SK-N-SH (cell line): ENCODE measurements around the gene SLIT1. TPM values are rescaled to one million over a fixed set of nuclear protein-coding genes. Genes with fewer than 3 reads are reported as not detected.
A peak's percentile ranks its signal among the peaks of the same experiment; 100 is the strongest.

Experiments
- CTCF ChIA-PET: fragments of 300-600, 350-600 bp; formaldehyde crosslinking; extraction: SDS; loops from one replicate; lab custom pipeline; 2021; lab: Yijun Ruan, JAX
- POLR2A ChIA-PET: fragments of 350-600 bp; sonication (Branson Sonifier 250); formaldehyde crosslinking; extraction: SDS; loops from one replicate; lab custom pipeline; 2020; ENCODE audit warnings: antibody characterized with exemption, inconsistent platforms; lab: Yijun Ruan, JAX
- DNase-seq: peaks from one replicate; pipeline ENCODE4 v3.0.0; 2012
- H2AFZ ChIP-seq: fragments of 200-600 bp; sonication (generic); 2 replicates; pipeline ENCODE4 v1.8.1; 2016; ENCODE audit warnings: antibody characterized with exemption, mild to moderate bottlenecking, low read depth
- H3F3A ChIP-seq: fragments of 200-600 bp; sonication (generic); replicated peaks from 2 replicates; pipeline ENCODE3; 2016; ENCODE audit warnings: antibody characterized with exemption, mild to moderate bottlenecking; ENCODE audit not compliant: insufficient read depth
- H3K27ac ChIP-seq, 2 experiments: fragments of 200-500 bp in 1 of 2; fragments of 200-600 bp in 1 of 2; sonication (Bioruptor generic) in 1 of 2; sonication (generic), shearing (Covaris generic) in 1 of 2; 2 replicates each; pipeline versions ENCODE4 v1.5.1 to v1.6.1; 2014 to 2016; ENCODE audit warnings: low read depth in 2 of 2, inconsistent platforms in 1 of 2, low read length in 1 of 2, mild to moderate bottlenecking in 1 of 2, mixed read lengths in 1 of 2
- H3K27me3 ChIP-seq: fragments of 200-600 bp; sonication (generic), shearing (Covaris generic); 2 replicates; pipeline ENCODE4 v1.6.1; 2016; ENCODE audit warnings: mixed run types; ENCODE audit not compliant: insufficient read depth
- H3K36me3 ChIP-seq, 2 experiments: fragments of 200-500 bp in 1 of 2; fragments of 200-600 bp in 1 of 2; sonication (Bioruptor generic) in 1 of 2; sonication (generic) in 1 of 2; replicated peaks in 1 of 2; 2 replicates each; pipeline versions ENCODE3 to v1.5.1; 2014 to 2016; ENCODE audit warnings: low read length in 1 of 2, mild to moderate bottlenecking in 1 of 2; ENCODE audit not compliant: insufficient read depth in 2 of 2, control insufficient read depth in 1 of 2
- H3K4me1 ChIP-seq, 2 experiments: fragments of 200-500 bp in 1 of 2; fragments of 200-600 bp in 1 of 2; sonication (Bioruptor generic) in 1 of 2; sonication (generic), shearing (Covaris generic) in 1 of 2; 2 replicates each; pipeline versions ENCODE4 v1.5.1 to v1.6.1; 2014 to 2016; ENCODE audit warnings: low read depth in 1 of 2, low read length in 1 of 2, mixed run types in 1 of 2; ENCODE audit not compliant: insufficient read depth in 2 of 2, control insufficient read depth in 1 of 2
- H3K4me2 ChIP-seq: fragments of 200-600 bp; sonication (generic), shearing (Covaris generic); 2 replicates; pipeline ENCODE4 v1.6.1; 2017; ENCODE audit warnings: mixed run types
- H3K4me3 ChIP-seq, 2 experiments: fragments of 200-500 bp in 1 of 2; fragments of 200-600 bp in 1 of 2; sonication (Bioruptor generic) in 1 of 2; sonication (generic), shearing (Covaris generic) in 1 of 2; 2 replicates each; pipeline versions ENCODE4 v1.5.1 to v1.8.1; 2014 to 2016; ENCODE audit warnings: low read depth in 2 of 2, inconsistent platforms in 1 of 2, low read length in 1 of 2, mild to moderate bottlenecking in 1 of 2, mixed read lengths in 1 of 2, moderate library complexity in 1 of 2
- H3K79me2 ChIP-seq: fragments of 200-600 bp; sonication (generic); 2 replicates; pipeline ENCODE4 v1.8.1; 2017; ENCODE audit warnings: mild to moderate bottlenecking; ENCODE audit not compliant: insufficient read depth
- H3K9ac ChIP-seq: fragments of 200-600 bp; sonication (generic); 2 replicates; pipeline ENCODE4 v1.6.1; 2017; ENCODE audit warnings: mixed run types
- H3K9me2 ChIP-seq: fragments of 200-600 bp; sonication (generic); 2 replicates; pipeline ENCODE4 v1.6.1; 2017; ENCODE audit warnings: mixed run types
- H3K9me3 ChIP-seq: fragments of 200-600 bp; sonication (generic); 2 replicates; pipeline ENCODE4 v1.6.1; 2017; ENCODE audit warnings: mixed run types, mild to moderate bottlenecking, moderate library complexity
- H4K20me1 ChIP-seq: fragments of 200-600 bp; sonication (generic); 2 replicates; pipeline ENCODE4 v1.6.1; 2017; ENCODE audit warnings: mild to moderate bottlenecking, mixed run types; ENCODE audit not compliant: insufficient read depth
- CHD2 ChIP-seq: fragments of 150-350 bp; IDR thresholded peaks from 2 replicates; pipeline ENCODE4 v1.6.1; 2018; ENCODE audit warnings: low read length; ENCODE audit not compliant: partially characterized antibody
- EP300 ChIP-seq, 2 experiments: IDR thresholded peaks; 2 replicates each; pipeline versions ENCODE4 v1.4.0 to v1.6.1; 2012; ENCODE audit warnings: borderline replicate concordance in 1 of 2, low read depth in 1 of 2, low read length in 1 of 2
- EZH2phosphoT487 ChIP-seq: fragments of 200-600 bp; sonication (generic); IDR thresholded peaks from 2 replicates; pipeline ENCODE4 v1.6.1; 2017; ENCODE audit warnings: low read depth, mixed run types, mild to moderate bottlenecking, antibody characterized with exemption, moderate library complexity, borderline replicate concordance
- FOSL2 ChIP-seq: IDR thresholded peaks from 2 replicates; pipeline ENCODE4 v1.4.0; 2012; ENCODE audit warnings: low read depth, mild to moderate bottlenecking, moderate library complexity, borderline replicate concordance
- FOXM1 ChIP-seq: IDR thresholded peaks from 2 replicates; pipeline ENCODE4 v1.4.0; 2012; ENCODE audit warnings: low read depth, mild to moderate bottlenecking
- GATA2 ChIP-seq: sonication (generic); formaldehyde crosslinking; IDR thresholded peaks from 2 replicates; pipeline ENCODE4 v1.5.0; 2020; ENCODE audit warnings: mild to moderate bottlenecking, missing genetic modification reagents
- MEF2A ChIP-seq: IDR thresholded peaks from 2 replicates; pipeline ENCODE4 v1.4.0; 2012; ENCODE audit warnings: low read depth, borderline replicate concordance
- NFIC ChIP-seq: IDR thresholded peaks from 2 replicates; pipeline ENCODE4 v1.4.0; 2012; ENCODE audit warnings: borderline replicate concordance
- NRF1 ChIP-seq: IDR thresholded peaks from 2 replicates; pipeline ENCODE4 v1.6.1; 2012; ENCODE audit warnings: low read depth, mild to moderate bottlenecking, low read length
- RAD21 ChIP-seq: IDR thresholded peaks from 2 replicates; pipeline ENCODE4 v1.6.1; 2012; ENCODE audit warnings: mild to moderate bottlenecking, low read length
- TAF1 ChIP-seq: IDR thresholded peaks from 2 replicates; pipeline ENCODE4 v1.6.1; 2012; ENCODE audit warnings: low read depth, mild to moderate bottlenecking, low read length, moderate library complexity, borderline replicate concordance
- TCF12 ChIP-seq: IDR thresholded peaks from 2 replicates; pipeline ENCODE4 v1.4.0; 2012
- WGBS: methylation state at CpG from one replicate; pipeline ENCODE4 v1.1.6; 2017; ENCODE audit warnings: low lambda C conversion rate; 5-methylcytosine and 5-hydroxymethylcytosine counted together
- polyA plus RNA-seq, 3 experiments: library from polyadenylated mRNA; depleted of rRNA; stranded (reverse); fragments of >200 nt; gene quantifications; 2 replicates each; pipeline ENCODE4 v1.2.3, GENCODE V29; 2012
- TF ChIP-seq, protein P1 (sequence below): fragments of 150-350 bp; IDR thresholded peaks from 2 replicates; pipeline ENCODE4 v1.6.1; 2017; ENCODE audit warnings: antibody characterized with exemption, low read length, low read depth, borderline replicate concordance
- TF ChIP-seq, protein P2 (sequence below): IDR thresholded peaks from 2 replicates; pipeline ENCODE4 v1.6.1; 2012; ENCODE audit warnings: mild to moderate bottlenecking, low read depth, low read length, moderate library complexity

Gene SLIT1
- polyA plus RNA-seq, 1 of the 3 experiments (the other 2 are of a cell fraction): 0.05 TPM

DNA sequence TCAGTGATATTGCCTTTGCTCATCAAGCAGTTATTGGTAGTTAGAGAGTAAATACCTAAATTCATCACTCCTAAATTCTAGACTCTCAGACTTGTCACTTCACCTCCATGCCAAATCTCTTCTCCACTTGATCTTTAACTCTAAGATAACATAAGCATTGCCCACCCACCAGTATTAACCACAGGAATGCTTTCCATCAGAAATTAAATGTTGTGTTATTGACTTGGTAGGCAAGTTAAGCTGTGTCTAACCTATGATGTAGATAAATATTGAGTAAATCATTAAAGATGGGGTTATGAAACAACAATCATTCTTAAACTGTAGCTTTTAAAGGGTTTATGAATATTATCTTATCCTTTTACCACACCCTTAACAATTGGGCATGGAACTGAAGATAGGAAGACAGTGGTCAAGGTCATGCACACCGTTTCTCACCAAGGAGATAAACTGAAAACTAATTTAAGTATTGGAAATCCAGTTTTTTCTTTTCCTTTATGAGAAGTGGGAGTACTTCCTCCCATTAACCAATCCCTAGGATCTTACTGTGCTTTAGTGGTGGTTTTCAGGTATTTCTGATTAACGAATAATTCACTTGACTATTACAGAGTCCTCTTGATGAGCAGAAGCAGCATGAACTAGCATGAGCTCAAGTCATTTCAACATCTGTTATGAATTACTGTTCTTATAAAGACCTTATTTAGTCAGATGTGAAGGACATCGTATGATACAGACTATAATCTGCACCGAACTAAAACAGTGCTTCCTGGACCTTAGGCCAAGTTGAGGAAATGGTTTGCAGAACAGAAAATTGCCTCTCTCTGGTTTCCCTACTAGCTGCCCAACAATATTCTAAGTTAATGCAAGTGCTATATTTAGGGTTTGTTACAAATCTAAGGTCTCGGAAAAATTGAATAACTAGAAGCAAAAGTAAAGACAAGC lies 211.7 kb downstream of the SLIT1 start:
- Histone ChIP-seq H3K79me2 (no peaks in the 10 kb centered on the region), H3K4me2 (no peak overlapping the region), H3K9ac (no peak overlapping the region), H3K27me3 (no peaks in the 10 kb centered on the region), H3K9me3 (no peaks in the 10 kb centered on the region), H4K20me1 (no peaks in the 10 kb centered on the region), H3K4me3 (no peak overlapping the region), H3K27ac (no peak overlapping the region), H2AFZ (no peak overlapping the region), H3F3A (no peaks in the 10 kb centered on the region), H3K36me3 (no peaks in the 10 kb centered on the region), H3K9me2 (no peaks in the 10 kb centered on the region), H3K4me1 (no peaks in the 10 kb centered on the region; a peak in 3 of 4 replicates)
- DNase-seq: peak; percentile 39
- no peak for TF ChIP-seq MEF2A
- peak in 1 of 2 experiments; percentile 24; a peak in 1 of 4 replicates for TF ChIP-seq EP300 (IDR thresholded peaks at IDR 0.05; ENCODE audit: borderline replicate concordance in 1 of 2, low read depth in 1 of 2, low read length in 1 of 2)
- TF ChIP-seq TCF12: peak; percentile 58; the same call in 1 of the 2 replicates
- POLR2A ChIA-PET: interaction anchor here (0.6 kb wide), 1 partner anchor 1304 kb away, joined by 5 read pairs; no protein-coding TSS in a partner anchor
- WGBS: 56% methylated on average over 5 of the region's 5 CpGs
- CTCF ChIA-PET: interaction anchor here (0.9 to 2.1 kb wide), 6 partner anchors 9 to 63 kb away, joined by 3 to 5 read pairs (median 3); no protein-coding TSS in a partner anchor

DNA sequence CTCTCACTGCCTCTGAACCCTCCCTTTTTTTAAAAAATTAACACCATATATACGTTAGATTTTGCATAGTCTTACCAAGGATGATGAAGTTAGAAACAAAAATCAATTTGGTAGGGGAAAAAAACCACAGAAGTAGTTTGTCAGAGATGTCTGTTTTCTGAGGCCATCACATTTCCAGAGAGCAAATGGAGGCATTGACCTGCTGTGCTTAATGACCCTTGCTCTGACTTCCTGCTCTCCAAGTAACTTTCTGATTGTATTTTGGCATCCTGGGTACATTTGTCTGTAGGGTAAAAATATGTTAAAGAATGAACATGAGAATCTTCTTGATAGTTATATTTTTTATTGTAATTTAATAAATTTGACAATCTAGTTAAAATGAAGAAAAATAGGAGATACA lies 213.5 kb downstream of the SLIT1 start:
- H3K79me2 ChIP-seq: no peaks in the 10 kb centered on the region
- H3K4me2 ChIP-seq: no peak overlapping the region
- no peak for DNase-seq
- TF ChIP-seq CHD2 (no peak), GATA2 (CRISPR knock-in tag) (no peak)
- TF ChIP-seq, protein P1, sequence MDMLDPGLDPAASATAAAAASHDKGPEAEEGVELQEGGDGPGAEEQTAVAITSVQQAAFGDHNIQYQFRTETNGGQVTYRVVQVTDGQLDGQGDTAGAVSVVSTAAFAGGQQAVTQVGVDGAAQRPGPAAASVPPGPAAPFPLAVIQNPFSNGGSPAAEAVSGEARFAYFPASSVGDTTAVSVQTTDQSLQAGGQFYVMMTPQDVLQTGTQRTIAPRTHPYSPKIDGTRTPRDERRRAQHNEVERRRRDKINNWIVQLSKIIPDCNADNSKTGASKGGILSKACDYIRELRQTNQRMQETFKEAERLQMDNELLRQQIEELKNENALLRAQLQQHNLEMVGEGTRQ: no peak
- no peak overlapping the region for H3K4me3 ChIP-seq
- H3K27ac ChIP-seq: no peak overlapping the region
- no peak overlapping the region for H2AFZ ChIP-seq
- no peaks in the 10 kb centered on the region for H3K9me3 ChIP-seq
- H3K9me2 ChIP-seq: no peaks in the 10 kb centered on the region
- no peak overlapping the region for H3K9ac ChIP-seq
- ChIA-PET CTCF (no interaction called here), POLR2A (no interaction called here)
- H3K36me3 ChIP-seq: no peaks in the 10 kb centered on the region
- no peaks in the 10 kb centered on the region for H4K20me1 ChIP-seq
- WGBS: 95% methylated on average over 1 of the region's 1 CpG
- peaks cover 0 to 5% of the 10 kb centered on the region in 2 experiments; a peak in 3 of 4 replicates for H3K4me1 ChIP-seq
- no peaks in the 10 kb centered on the region for H3K27me3 ChIP-seq
- peaks cover 9% of the 10 kb centered on the region for H3F3A ChIP-seq

DNA sequence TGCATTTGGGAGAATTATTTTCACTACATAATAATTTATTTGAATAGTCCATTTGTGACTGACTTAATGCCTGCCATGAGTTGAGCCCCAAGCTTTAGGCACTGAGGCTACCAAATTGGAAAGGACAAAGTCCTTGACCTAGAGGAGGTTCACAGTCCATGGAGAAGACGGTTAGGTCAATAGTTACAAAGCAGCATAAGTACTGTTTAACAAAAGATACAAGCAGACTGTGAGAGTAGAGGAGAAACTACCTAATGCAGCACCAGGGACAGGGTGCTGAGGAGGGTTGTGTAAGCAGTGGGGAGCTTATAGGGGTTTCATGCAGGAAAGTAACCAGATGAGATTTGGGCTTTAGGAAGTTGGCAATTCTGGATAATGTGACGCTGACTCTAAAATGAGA lies 214.4 kb downstream of the SLIT1 start:
- no peak overlapping the region for H3K4me3 ChIP-seq
- POLR2A ChIA-PET: no interaction called here
- H4K20me1 ChIP-seq: no peaks in the 10 kb centered on the region
- no peaks in the 10 kb centered on the region for H3K9me2 ChIP-seq
- no peaks in the 10 kb centered on the region; the same call in 1 of the 2 replicates for H3K79me2 ChIP-seq
- no peak overlapping the region for H3K27ac ChIP-seq
- CTCF ChIA-PET: no interaction called here
- no peak overlapping the region for H2AFZ ChIP-seq
- H3K9me3 ChIP-seq: no peaks in the 10 kb centered on the region
- no peaks in the 10 kb centered on the region for H3K36me3 ChIP-seq
- WGBS: 93% methylated on average over 2 of the region's 2 CpGs
- no peak for DNase-seq
- H3K4me1 ChIP-seq: peaks cover 0 to 8% of the 10 kb centered on the region in 2 experiments; a peak in 3 of 4 replicates
- peaks cover 9% of the 10 kb centered on the region for H3F3A ChIP-seq
- H3K27me3 ChIP-seq: no peaks in the 10 kb centered on the region
- no peak overlapping the region for H3K4me2 ChIP-seq
- H3K9ac ChIP-seq: no peak overlapping the region
- TF ChIP-seq FOSL2: no peak
- TF ChIP-seq RAD21: no peak
- TF ChIP-seq FOXM1: no peak
- no peak for TF ChIP-seq EZH2phosphoT487
- TF ChIP-seq EP300 (IDR thresholded peaks at IDR 0.05; ENCODE audit: borderline replicate concordance in 1 of 2, low read depth in 1 of 2, low read length in 1 of 2): no peak
- TF ChIP-seq, protein P1: no peak
- TF ChIP-seq TAF1: no peak
- TF ChIP-seq, protein P2, sequence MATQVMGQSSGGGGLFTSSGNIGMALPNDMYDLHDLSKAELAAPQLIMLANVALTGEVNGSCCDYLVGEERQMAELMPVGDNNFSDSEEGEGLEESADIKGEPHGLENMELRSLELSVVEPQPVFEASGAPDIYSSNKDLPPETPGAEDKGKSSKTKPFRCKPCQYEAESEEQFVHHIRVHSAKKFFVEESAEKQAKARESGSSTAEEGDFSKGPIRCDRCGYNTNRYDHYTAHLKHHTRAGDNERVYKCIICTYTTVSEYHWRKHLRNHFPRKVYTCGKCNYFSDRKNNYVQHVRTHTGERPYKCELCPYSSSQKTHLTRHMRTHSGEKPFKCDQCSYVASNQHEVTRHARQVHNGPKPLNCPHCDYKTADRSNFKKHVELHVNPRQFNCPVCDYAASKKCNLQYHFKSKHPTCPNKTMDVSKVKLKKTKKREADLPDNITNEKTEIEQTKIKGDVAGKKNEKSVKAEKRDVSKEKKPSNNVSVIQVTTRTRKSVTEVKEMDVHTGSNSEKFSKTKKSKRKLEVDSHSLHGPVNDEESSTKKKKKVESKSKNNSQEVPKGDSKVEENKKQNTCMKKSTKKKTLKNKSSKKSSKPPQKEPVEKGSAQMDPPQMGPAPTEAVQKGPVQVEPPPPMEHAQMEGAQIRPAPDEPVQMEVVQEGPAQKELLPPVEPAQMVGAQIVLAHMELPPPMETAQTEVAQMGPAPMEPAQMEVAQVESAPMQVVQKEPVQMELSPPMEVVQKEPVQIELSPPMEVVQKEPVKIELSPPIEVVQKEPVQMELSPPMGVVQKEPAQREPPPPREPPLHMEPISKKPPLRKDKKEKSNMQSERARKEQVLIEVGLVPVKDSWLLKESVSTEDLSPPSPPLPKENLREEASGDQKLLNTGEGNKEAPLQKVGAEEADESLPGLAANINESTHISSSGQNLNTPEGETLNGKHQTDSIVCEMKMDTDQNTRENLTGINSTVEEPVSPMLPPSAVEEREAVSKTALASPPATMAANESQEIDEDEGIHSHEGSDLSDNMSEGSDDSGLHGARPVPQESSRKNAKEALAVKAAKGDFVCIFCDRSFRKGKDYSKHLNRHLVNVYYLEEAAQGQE: no peak
- TF ChIP-seq NFIC: no peak
- no peak for TF ChIP-seq NRF1
